Measurements from ENCODE around the gene PMM2.
"Not testable (repeated sequence)": the region's sequence is repeated elsewhere in the genome, so short reads cannot be mapped to it uniquely, and the experiment has no call there.

Gene PMM2

DNA sequence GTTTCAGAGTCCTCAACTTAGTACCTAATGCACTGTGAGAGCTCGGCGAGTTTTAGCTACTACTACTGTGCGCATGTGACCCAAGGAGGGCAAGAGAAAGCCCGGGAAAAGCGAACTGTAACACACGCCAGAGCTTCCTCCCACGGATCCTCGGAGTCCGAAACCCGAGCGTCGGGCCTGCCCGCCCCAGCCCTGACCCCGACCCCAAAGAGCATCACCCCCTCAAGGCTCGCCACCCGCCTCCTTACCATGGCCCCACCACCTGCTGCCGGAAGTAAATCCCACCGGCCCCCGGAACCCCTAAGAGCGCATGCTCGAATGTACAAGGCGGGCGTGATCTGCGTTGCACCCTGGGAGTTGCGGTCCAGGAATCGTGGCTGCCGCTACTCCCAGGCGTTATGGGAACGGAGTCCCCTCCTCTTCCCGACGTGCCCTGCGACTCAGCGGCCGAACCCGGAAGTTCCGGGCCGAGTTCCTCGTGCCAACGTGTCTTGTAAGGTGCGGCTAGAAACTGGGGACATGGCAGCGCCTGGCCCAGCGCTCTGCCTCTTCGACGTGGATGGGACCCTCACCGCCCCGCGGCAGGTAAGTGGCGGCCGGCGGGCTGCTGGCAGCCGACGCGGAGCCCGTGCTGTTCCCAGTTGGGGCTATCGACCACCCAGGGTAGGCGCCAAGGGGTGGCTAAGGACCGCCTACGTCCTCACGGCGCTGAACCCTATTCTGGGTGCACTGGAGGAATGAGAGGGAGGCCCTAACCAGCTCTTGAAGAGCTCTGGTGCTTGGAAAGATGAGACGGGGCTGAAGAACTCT, at the start of gene PMM2, which contains the start of gene TMEM186:
Gene PMM2, plus strand, starts transcription at position 476 of the 810 bp plus-strand sequence. Its CDS starts 44 bp downstream, at position 520.
Gene TMEM186, minus strand, starts transcription at position 276 of the 810 bp plus-strand sequence. Its CDS starts 25 bp downstream, at position 251.
- DNase-seq (ENCODE audit: low spot score), result peak; percentile 98

DNA sequence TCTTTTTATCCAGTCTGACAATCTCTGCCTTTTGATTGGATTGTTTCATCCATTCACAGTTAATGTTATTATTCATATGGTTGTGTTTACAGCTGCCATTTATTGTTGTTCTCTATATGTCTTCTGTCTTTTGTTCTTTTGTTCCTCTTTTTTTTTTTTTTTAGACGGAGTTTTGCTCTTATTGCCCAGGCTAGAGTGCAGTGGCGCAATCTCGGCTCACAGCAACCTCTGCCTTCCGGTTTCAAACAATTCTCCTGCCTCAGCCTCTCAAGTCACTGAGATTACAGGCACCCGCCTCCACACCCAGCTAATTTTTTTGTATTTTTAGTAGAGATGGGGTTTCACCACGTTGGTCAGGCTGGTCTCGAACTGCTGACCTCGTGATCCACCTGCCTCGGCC, 48.7 kb upstream of the PMM2 start:
- DNase-seq (ENCODE audit: low spot score), result not testable (repeated sequence)

DNA sequence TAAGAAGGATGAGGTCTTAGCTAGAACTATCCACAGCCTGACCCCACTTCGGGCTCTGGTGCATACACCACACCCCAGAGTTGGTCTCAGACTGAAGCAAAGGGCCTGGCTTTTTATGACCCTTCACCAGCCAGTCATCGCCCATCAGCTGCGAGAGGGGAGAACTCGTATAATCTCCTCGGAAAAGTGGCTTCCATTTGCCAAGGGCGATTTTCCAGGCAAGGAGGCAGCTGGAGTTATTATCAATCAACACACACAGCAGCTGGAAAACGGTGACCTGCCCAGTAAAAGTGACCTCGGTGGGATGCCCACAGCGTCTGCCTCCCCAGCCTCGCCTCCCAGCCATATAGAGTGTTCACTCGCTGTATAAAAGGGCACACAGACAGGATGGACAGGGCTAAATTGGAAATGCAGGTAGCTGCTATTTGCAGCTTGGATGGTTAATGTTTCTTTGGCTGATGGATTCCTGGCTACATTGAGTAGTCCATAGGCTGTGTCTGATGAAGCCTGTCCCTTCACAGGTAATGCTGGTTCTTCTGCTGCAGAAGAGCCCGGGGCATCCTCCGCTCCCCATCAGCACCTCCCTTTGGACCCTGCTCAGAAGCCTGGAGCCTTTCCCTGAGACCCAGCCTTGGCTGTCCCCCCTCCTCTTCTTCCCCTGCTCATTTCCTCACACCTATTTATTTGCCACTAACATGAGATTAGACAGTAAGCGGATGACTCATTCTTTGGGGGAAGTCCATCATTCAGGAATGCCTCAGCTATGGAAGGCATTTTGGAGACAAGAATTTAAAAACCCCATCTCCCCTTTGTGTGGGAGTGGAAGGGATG, 45.9 kb upstream of the PMM2 start:
- DNase-seq (ENCODE audit: low spot score), result no peak

DNA sequence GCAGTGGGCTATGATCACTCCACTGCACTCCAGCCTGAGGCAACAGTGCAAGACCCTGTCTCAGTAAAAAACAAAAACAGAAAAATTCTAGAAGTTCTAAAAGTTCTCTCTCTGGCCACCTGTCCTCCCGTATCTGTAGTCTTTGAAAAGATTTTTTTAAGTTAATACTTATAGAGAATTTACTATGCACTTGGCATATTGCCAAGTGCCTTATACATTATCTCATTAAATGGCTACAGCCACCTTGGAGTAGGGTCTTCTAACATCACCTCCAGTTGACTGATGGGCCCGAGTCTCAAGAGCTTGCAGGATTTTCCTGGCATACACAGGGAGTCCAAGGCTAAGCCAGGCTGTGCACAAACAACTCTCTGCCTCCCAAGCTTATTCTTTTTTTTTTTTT, 44.9 kb upstream of the PMM2 start:
- DNase-seq (ENCODE audit: low spot score), result no peak

DNA sequence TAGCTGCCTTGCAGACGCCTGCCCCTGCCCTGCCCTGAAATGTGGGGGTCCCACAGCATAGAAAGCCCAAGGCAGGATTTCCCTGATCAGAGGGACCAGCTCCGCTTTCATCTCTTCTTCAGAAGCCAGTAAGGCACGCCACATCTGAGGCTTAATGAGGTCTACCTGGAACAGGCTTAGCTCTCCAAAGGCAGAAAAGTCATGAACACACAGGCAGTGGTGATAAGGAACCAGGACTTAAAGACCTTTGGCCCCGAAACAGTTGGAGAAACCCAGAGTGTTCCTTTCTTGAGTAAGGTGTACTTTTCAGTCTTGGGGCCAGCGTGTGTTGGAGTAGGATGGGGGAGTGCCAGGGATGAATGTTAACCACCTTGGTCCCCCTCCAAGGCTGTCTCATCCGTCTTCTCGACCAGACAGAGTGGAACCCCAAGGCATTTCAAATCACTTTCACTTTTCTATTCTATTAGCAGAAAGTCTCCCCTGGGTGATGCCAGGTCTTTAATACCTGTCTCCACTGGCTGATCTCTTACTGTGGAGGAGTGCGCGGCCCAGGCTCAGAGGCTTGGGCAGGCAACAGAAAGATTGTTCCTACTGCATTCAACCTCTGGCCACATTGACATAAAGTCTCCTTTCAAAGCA, 44.1 kb upstream of the PMM2 start:
- no peak for DNase-seq (ENCODE audit: low spot score)

DNA sequence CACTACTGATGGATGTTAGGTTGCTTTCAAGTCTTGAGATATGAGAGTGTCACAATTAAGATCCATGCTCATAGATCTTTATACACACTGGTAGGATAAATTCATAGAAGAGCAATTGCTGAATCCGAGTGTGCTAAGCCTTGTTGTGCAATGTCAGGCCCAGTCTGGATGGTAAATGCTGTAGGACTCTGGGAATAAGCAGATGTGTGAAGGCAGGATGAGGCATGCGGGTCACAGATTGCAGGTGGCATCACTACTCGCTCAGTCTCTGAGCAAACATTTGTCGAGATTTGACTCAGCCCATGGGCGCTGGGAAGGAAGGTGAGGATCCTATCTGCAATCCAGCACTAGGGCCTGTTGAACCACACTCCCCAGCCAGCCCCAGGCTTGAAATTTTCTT, 40.9 kb upstream of the PMM2 start:
- DNase-seq (ENCODE audit: low spot score), result no peak

DNA sequence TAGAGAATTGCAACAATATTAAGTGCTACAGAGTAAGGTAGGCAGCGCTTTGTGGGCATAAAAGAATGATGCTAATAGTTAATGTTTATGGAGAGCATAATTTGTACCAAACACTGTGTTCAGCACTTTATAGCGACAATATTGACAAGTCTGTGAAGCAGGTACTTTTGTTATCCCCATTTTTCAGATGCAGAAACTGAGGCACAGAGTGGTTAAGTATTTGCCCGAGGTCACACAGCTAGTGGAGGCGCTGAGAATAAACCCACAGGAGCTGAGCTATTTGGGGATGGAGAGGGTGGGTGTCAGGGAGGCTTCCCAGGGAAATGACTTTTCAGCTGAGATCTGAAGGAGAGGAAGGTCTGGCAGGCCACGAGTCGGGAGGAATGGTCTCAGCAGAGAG, 39.6 kb upstream of the PMM2 start:
- no peak for DNase-seq (ENCODE audit: low spot score)

DNA sequence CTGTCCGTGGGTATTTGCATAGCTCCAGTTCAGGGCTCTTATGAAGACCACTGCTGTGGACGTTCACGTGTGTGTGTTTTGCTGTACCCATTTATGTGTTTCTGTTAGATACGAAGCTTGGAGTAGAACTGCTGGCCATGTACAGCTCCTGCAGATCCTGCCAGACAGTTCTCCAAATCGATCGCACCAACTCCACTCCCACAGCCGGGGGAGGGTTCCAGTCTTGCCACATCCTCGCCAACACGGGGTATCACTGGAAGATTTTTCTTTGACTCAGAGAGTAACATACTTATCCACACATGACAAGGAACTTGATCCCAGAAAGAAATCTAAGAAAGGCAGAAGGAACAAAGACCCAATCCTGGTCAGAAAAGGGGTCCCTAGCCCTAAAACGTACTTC, 37.6 kb upstream of the PMM2 start:
- DNase-seq (ENCODE audit: low spot score), result no peak

DNA sequence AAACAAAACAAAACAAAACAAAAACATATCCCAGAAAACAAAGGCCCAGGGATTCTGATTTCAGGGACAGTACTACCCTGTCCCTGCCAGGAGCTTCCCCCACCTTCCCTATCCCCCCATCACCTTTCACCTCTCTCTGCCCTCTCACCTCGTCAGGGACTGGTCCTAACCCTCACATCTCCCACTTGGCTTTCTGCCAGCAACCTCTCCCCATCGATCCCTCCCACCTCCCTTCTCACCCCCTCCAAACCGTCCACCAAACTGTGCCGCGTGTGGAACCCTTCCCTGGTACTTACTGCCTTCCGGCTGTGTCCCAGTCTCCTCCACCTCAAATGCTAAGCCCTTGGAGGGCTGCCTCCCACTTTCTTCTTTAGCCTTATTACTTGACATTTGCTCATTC, 36.6 kb upstream of the PMM2 start:
- DNase-seq (ENCODE audit: low spot score), result no peak

DNA sequence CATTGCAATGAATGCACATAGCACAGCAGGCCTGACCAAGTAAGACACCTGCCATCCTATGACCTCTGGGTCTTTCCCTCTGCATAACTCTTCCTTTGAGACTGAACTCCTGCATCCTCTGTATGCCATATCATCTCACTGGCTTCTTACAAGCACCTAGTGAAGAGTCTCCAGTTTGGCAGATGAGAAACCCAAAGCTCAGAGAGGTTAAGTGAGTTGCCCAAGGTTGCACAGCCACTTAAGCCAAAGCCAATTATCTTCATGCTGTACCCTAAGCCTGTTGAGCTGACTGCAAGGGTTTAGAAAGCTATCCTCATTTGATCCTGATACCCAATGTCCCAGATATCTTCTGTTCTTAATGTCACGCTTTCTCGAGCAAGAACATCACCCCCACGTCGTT, 35.4 kb upstream of the PMM2 start:
- no peak for DNase-seq (ENCODE audit: low spot score)

DNA sequence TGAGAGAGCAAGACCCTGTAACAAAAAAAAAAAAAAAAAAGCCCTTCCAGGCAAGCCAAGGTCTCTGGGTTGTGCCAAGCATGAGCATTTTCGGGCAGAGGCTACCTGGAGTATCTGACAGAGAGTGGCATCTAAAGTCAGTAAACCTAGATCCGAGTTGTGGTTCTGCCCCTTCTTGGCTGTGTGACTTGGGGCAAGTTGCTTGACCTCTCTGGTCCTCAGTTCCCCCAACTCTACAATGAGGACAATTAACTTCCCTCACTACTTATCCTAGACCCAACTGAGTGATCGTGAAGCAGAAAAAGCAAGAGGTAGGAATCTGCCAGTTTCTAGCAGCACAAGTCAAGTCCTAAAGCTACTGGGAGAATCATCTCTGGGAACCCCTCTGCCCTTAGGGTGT, 34.6 kb upstream of the PMM2 start:
- DNase-seq (ENCODE audit: low spot score), result no peak

DNA sequence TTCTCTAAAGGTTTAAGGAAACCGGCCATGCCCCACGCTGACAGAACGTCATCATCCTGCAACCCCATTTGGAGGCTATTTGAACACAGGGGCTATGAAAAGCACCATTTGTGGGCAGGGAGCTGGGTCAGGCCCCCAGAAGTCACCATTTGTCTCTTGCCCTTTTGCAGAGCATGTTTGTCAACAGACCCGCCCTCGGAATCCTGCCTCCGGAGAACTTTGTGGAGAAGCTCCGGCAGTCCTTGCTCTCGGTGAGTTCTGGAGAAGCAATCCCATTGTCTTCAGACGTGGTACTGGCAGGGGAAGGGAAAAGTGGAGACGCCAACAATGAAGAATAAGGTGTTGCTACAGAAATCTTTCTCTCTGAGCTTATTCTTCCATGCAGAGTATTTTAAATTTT, 33.7 kb upstream of the PMM2 start:
- no peak for DNase-seq (ENCODE audit: low spot score)

DNA sequence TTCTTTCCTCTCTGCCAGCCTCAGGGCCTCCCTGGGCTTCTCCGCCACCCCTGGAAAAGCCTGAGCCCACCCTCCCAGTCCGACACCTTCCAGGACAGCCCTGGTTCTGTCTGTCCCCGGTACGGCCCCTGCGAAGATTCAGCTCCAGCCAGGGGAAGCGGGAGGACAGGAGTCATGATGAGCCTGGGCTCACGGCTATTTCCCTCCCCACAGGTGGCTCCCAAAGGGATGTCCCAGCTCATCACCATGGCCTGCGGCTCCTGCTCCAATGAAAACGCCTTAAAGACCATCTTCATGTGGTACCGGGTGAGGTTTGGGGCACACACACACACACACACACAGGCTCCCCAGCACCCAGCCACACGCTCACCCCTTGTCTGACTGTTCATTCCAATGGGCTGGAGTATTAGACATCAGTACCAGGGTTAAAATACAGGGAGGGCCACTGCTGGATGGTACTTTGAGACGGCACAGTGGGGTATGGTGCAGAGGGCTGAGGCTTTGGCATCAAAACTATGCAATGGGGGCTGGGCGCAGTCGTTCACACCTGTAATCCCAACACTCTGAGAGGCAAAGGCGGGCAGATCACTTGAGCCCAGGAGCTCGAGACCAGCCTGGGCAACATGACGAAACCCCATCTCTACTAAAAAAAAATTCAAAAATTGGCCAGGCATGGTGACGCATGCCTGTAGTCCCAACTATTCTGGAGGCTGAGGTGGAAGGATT, 33.0 kb upstream of the PMM2 start:
- DNase-seq (ENCODE audit: low spot score), result no peak

DNA sequence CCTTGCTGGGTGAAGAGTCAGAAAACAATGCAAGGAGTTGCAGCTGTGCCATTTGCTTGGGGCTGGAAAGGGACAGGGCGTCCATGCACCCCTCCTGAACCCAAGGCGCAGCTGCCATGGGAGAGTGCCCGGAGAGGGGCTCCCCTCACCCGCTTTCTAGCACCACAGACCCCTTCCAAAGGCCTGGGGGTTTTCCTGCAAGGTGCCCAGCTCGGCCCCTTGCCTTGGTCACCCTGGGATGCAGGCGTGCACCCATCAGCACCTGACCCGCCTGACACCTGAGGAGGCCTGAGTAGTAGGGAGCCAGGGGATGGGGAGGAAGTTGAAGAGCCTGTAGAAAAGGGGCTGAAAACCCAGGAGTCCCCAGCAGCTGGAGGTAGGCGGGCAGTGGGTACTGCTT, 30.5 kb upstream of the PMM2 start:
- DNase-seq (ENCODE audit: low spot score), result no peak

DNA sequence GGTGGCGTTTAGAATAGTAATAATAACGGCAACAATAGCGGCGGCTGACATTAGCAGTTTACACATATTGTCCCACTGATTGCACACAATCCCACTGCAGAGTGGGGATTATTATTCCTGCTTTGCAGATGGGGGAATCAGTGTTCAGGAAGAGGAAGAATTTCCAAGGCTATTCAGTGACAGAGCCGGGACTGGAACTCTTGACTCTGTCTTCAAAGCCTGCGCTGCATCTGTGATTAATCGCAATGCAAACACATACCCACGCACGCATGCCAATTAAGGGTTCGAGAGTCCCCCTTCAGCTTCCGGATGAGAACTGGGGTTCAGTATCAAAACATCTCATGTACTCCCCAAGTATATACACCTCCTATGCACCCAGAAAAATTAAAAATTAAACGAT, 29.4 kb upstream of the PMM2 start:
- no peak for DNase-seq (ENCODE audit: low spot score)

DNA sequence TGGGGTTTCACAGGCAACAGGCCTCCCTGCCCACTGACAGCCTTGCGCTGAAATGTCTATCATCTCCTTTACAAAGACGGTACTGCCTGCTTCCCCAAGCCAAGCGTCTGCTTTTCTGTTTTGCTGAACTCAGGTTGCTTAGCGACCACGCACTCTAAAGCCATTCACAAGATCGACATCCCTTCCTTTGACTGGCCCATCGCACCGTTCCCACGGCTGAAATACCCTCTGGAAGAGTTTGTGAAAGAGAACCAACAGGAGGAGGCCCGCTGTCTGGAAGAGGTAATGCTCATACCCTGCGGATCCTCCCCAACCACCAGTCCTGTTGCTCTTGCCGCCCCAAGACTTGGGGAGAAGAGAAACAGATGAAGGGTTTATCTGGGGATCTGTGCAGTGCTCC, 28.9 kb upstream of the PMM2 start:
- DNase-seq (ENCODE audit: low spot score), result no peak

DNA sequence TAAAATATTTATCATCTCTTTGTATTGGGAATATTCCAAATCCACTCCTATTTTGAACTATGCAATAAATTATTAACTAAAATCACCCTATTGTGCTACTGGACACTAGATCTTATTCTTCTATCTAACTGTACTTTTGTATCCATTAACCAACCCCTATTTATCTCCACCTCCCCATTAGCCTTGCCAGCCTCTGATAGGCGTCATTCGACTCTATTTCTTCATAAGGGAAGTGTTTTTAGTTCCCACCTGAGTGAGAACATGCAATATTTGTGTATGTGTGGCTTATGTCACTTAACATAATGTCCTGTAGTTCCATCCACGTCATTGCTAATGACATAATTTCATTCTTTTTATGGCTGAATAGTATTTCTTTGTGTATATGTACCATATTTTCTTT, 24.1 kb upstream of the PMM2 start:
- DNase-seq (ENCODE audit: low spot score), result no peak

DNA sequence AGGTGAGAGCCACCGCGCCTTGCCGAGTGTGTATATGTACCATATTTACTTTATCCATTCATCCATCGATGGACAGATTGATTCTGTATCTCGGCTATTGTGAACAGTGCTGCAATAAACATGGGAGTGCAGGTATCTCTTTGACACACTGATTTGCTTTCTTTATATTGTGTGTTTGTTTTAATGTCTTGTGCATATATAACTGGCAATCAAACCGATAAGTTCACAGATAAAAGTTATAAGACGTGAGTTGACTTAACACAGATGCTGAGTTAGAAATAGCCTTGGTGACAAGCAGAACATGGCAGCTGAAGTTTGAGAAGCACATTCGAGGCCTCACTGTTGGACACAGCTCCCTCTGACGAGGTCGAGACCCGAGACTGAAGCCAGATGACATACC, 23.4 kb upstream of the PMM2 start:
- no peak for DNase-seq (ENCODE audit: low spot score)

DNA sequence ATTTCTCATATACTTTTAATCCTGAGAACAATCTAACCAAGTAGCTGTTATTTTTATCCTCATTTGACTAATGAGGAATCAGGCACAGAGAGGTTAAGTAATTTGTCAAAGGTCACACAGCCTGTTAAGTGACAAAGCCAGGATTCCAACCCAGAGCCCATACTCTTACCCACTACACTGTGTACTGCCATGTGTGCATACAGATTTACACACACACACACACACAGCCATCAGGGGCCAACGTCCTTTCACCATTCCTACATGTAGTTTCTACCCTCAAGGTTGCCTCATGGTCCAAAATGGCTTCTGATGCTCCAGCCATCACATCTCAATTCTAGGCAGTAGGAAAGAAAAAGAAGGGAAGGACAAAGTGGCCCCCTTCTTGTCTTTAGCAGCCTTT, 22.3 kb upstream of the PMM2 start:
- no peak for DNase-seq (ENCODE audit: low spot score)

DNA sequence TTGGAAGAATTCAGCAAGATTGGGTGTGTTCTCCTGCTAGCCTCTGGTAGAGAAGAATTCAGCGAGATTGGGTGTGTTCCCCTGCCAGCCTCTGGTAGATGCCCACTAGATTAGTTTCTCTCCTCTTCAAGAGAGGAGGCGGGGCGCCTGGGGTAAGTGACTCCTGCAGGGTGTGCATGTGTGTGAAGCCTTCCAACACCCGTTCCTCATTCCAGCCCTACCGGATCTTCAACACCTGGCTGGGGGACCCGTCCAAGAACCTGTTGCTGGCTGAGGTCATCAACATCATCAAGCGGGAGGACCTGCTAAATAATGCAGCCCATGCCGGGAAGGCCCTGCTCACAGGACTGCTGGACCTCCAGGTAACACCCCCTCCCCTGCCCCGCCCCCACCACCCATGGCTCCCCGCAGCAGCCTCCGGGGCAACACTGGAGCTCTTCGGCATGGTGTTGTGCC, 21.5 kb upstream of the PMM2 start:
- DNase-seq (ENCODE audit: low spot score), result no peak

DNA sequence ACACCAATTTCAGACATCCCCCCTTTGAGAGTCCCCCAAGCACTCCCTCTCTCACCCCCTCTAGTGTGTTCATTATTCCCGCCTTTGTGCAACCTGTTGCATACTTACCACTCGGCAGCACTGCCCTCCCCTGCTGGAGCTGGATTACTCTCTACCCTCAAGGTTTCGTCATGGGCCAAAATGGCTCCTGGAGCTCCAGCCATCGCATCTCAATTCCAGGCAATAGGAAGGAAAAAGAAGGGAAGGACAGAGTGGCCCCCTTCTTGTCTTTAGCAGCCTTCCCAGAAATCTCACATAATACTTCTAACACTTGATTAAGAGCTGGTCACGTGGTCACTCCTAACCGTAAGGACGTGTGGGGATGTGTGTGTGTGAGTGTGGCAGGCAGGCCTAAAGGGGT, 20.4 kb upstream of the PMM2 start:
- DNase-seq (ENCODE audit: low spot score), result no peak

DNA sequence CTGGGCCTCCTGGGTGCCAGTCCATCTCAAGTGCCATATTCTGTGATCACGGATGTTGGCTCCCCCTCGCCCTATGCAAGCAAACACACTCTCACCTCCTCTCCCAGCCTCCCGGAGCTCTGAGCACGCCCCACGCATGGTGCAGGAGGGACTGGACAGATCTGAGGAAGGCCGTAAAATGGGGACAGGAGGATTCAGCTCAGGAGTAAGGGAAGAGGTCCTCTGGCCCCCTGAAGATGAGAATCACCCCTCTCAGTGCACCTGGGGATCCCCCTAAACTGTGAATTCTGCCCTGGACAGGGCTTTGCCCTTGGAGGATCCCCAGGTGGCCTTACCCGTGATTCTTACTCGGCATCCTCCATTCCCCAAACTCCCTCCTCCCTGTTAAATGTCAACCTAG, 15.8 kb upstream of the PMM2 start:
- DNase-seq (ENCODE audit: low spot score), result no peak
